Caco-2 (cell line): Measurements from ENCODE around the gene RNF208. TPM values are rescaled to one million over a fixed set of nuclear protein-coding genes. Genes with fewer than 3 reads are reported as not detected.

Experiments
- BruUV-seq: library from RNA; stranded (reverse); fragments of 400-500 nt; replicated peaks from 2 replicates; lab custom pipeline; 2021; lab: Mats Ljungman, UMichigan
- CTCF ChIA-PET: fragments of 300-600 bp; sonication (Branson Sonifier 250); formaldehyde crosslinking; loops from one replicate; lab custom pipeline; 2022; ENCODE audit warnings: antibody characterized with exemption; lab: Charles Lee
- POLR2A ChIA-PET: fragments of 300-600 bp; sonication (Branson Sonifier 250); formaldehyde crosslinking; loops from one replicate; lab custom pipeline; 2022; ENCODE audit warnings: antibody characterized with exemption; lab: Charles Lee
- DNase-seq, 2 experiments: peaks; one replicate each; pipeline versions ENCODE4 v3.0.0 to v3.0.0-alpha.2; 2020 to 2022
- H3K27me3 ChIP-seq: replicated peaks from 2 replicates; pipeline ENCODE4 v1.6.0; 2011; ENCODE audit warnings: low read length; ENCODE audit not compliant: control insufficient read depth, insufficient read depth
- H3K36me3 ChIP-seq: 2 replicates; pipeline ENCODE4 v1.5.1; 2011; ENCODE audit warnings: low read length; ENCODE audit not compliant: control insufficient read depth, insufficient read depth
- H3K4me1 ChIP-seq: fragments of 250-450 bp; sonication (Bioruptor Pico); 2 replicates; pipeline ENCODE4 v1.5.1; 2020; ENCODE audit warnings: mild to moderate bottlenecking
- H3K4me3 ChIP-seq: 2 replicates; pipeline ENCODE4 v1.5.1; 2011; ENCODE audit warnings: low read depth, mild to moderate bottlenecking, control low read depth, low read length
- H3K9me3 ChIP-seq: fragments of 250-450 bp; sonication (Bioruptor Pico); 2 replicates; pipeline ENCODE4 v1.5.1; 2020; ENCODE audit warnings: mild to moderate bottlenecking, moderate library complexity
- H3K27ac Mint-ChIP-seq: one replicate; pipeline ENCODE4 v1.8.0; 2022; ENCODE audit warnings: mixed read lengths; ENCODE audit not compliant: unreplicated experiment
- H3K27me3 Mint-ChIP-seq: one replicate; pipeline ENCODE4 v1.8.0; 2022; ENCODE audit warnings: mixed read lengths; ENCODE audit not compliant: insufficient read depth, unreplicated experiment
- H3K36me3 Mint-ChIP-seq: one replicate; pipeline ENCODE4 v1.8.0; 2022; ENCODE audit warnings: mild to moderate bottlenecking, mixed read lengths; ENCODE audit not compliant: insufficient read depth, unreplicated experiment
- H3K4me1 Mint-ChIP-seq: one replicate; pipeline ENCODE4 v1.8.0; 2022; ENCODE audit warnings: low read depth, mixed read lengths; ENCODE audit not compliant: unreplicated experiment
- H3K4me3 Mint-ChIP-seq: one replicate; pipeline ENCODE4 v1.8.0; 2022; ENCODE audit warnings: mild to moderate bottlenecking, moderate library complexity, mixed read lengths; ENCODE audit not compliant: unreplicated experiment
- H3K9me3 Mint-ChIP-seq: one replicate; pipeline ENCODE4 v1.8.0; 2022; ENCODE audit warnings: mixed read lengths; ENCODE audit not compliant: unreplicated experiment
- intact Hi-C: fragments of 100-400 bp; cut with micrococcal nuclease; formaldehyde crosslinking; loops from one replicate; pipeline ENCODE4 v1.10.0; 2022; ENCODE audit not compliant: unreplicated experiment
- total RNA-seq: library from RNA; stranded (reverse); gene quantifications from 2 replicates; pipeline ENCODE4 v1.2.3, GENCODE V29; 2022
- TF ChIP-seq, protein P1 (sequence below), 2 experiments: fragments of 200-600 bp in 1 of 2; IDR thresholded peaks; 1 replicate in 1 of 2; 2 replicates in 1 of 2; pipeline versions ENCODE4 v1.5.1 to v1.8.0; 2011 to 2022; ENCODE audit warnings: antibody characterized with exemption in 1 of 2, control low read depth in 1 of 2, inconsistent platforms in 1 of 2, low read depth in 1 of 2, low read length in 1 of 2, mild to moderate bottlenecking in 1 of 2, moderate library complexity in 1 of 2; ENCODE audit not compliant: insufficient read depth in 1 of 2, severe bottlenecking in 1 of 2, unreplicated experiment in 1 of 2

The RNF208 gene
- total RNA-seq, 1 experiment from 2014 or later = 6.5 TPM

DNA sequence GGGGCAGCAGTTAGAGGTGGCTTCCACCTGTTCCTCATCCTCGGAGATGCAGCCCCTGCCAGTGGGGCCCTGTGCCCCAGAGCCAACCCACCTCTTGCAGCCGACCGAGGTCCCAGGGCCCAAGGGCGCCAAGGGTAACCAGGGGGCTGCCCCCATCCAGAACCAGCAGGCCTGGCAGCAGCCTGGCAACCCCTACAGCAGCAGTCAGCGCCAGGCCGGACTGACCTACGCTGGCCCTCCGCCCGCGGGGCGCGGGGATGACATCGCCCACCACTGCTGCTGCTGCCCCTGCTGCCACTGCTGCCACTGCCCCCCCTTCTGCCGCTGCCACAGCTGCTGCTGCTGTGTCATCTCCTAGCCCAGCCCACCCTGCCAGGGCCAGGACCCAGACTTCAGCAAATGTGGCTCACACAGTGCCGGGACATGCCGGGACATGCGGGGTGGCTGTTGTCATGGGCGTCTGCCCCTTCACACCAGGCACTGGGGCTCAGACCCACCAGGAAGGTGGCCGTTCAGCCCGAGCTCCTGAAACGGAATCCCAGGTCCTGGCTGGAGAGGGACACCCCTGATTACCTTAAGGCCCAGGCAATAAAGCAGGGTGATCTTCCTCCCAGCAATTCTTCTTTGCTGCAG is 3.8 kb upstream of the RNF208 start:
- DNase-seq = no peak
- peak overlapping the region; percentile 64 for H3K27ac Mint-ChIP-seq
- ChIA-PET POLR2A (no interaction called here), CTCF (interaction anchor here (1.3 to 2.4 kb wide), 2 partner anchors 25 to 49 kb away, joined by 3 to 6 read pairs; partner anchors contain the start of gene TPRN)
- no peaks in the 10 kb centered on the region for H3K36me3 ChIP-seq
- H3K4me1 Mint-ChIP-seq = peaks cover 13% of the 10 kb centered on the region
- no peaks in the 10 kb centered on the region for H3K9me3 ChIP-seq
- BruUV-seq = no TSS peak
- TF ChIP-seq, protein P1, sequence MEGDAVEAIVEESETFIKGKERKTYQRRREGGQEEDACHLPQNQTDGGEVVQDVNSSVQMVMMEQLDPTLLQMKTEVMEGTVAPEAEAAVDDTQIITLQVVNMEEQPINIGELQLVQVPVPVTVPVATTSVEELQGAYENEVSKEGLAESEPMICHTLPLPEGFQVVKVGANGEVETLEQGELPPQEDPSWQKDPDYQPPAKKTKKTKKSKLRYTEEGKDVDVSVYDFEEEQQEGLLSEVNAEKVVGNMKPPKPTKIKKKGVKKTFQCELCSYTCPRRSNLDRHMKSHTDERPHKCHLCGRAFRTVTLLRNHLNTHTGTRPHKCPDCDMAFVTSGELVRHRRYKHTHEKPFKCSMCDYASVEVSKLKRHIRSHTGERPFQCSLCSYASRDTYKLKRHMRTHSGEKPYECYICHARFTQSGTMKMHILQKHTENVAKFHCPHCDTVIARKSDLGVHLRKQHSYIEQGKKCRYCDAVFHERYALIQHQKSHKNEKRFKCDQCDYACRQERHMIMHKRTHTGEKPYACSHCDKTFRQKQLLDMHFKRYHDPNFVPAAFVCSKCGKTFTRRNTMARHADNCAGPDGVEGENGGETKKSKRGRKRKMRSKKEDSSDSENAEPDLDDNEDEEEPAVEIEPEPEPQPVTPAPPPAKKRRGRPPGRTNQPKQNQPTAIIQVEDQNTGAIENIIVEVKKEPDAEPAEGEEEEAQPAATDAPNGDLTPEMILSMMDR (IDR thresholded peaks at IDR 0.05; ENCODE audit: insufficient read depth in 1 of 2, low read depth in 1 of 2, low read length in 1 of 2, severe bottlenecking in 1 of 2, unreplicated experiment in 1 of 2) = no peak
- no peak overlapping the region for H3K4me3 Mint-ChIP-seq
- H3K4me3 ChIP-seq = no peak overlapping the region
- peaks cover 11% of the 10 kb centered on the region for H3K36me3 Mint-ChIP-seq
- intact Hi-C loops = loop anchor here (2.0 kb wide), 3 partner anchors 37 to 109 kb away; partner anchors contain the start of genes ANAPC2 and SSNA1
- H3K4me1 ChIP-seq = peaks cover 33% of the 10 kb centered on the region
- no peaks in the 10 kb centered on the region for H3K9me3 Mint-ChIP-seq
- no peaks in the 10 kb centered on the region for H3K27me3 Mint-ChIP-seq
- H3K27me3 ChIP-seq = no peaks in the 10 kb centered on the region

DNA sequence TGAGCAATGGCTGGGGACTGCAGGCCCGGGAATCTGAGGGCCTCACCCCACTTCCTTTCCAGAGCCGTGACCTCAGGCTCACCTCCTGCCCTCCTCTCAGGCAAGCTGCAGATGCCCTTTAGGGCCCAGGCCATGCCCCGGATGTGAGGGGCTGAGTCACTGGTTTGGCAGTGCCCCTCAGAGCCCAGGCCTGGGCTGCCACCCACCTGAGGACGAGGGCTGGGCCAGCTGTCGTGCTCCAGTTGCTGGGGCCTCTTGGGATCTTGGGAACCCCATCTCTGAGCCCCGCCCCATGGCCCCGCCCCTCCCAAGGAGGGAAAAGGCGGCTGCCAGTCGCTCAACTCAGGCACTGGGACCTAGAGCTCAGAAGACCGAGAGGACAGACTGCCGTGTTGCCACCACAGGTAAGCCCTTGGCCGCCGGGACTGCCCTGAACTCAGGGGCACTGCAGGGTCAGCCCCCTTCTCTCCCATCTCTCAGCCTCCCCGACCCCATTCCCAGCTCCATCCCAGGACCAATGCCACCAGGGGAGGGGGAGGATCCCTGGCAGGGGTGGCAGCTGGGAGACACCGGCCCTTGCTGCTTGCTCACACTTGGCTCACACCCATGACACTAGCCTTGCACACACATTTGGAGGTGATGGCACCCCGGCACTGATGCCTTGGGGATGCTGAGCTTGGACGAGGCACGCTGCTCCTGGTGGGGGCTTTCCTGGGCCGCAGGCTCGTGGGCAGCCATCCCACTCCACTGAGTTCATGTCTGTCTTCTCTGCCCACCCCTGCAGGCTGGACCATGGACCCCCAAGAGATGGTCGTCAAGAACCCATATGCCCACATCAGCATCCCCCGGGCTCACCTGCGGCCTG is 3.0 kb upstream of the RNF208 start, which contains the start of gene CYSRT1:
TSS of gene CYSRT1 (plus strand) at position 345 of the 865 bp plus-strand sequence. CDS start at position 793, 448 bp downstream.
- H3K4me3 Mint-ChIP-seq = peak within 1 kb of the TSS; percentile 85
- TF ChIP-seq, protein P1 (IDR thresholded peaks at IDR 0.05; ENCODE audit: insufficient read depth in 1 of 2, low read depth in 1 of 2, low read length in 1 of 2, severe bottlenecking in 1 of 2, unreplicated experiment in 1 of 2) = no peak
- no peaks in the 10 kb centered on the region for H3K27me3 Mint-ChIP-seq
- peaks cover 11% of the 10 kb centered on the region for H3K36me3 Mint-ChIP-seq
- peak within 1 kb of the TSS; percentile 64 for H3K27ac Mint-ChIP-seq
- Histone ChIP-seq H3K9me3 (no peaks in the 10 kb centered on the region), H3K4me3 (peak within 1 kb of the TSS; percentile 69), H3K36me3 (no peaks in the 10 kb centered on the region), H3K4me1 (peaks cover 25% of the 10 kb centered on the region), H3K27me3 (no peaks in the 10 kb centered on the region)
- POLR2A ChIA-PET = no interaction called here
- intact Hi-C loops = no loop called here
- peaks cover 13% of the 10 kb centered on the region for H3K4me1 Mint-ChIP-seq
- BruUV-seq = no TSS peak
- CTCF ChIA-PET = interaction anchor here (0.6 to 1.3 kb wide), 2 partner anchors 24 to 155 kb away, joined by 3 read pairs; partner anchors contain the start of genes SAPCD2 and TPRN
- no peak for DNase-seq
- H3K9me3 Mint-ChIP-seq = no peaks in the 10 kb centered on the region
